ENCODE results near the gene TMEM269.
"Not testable (repeated sequence)": the region's sequence is repeated elsewhere in the genome, so short reads cannot be mapped to it uniquely, and the experiment has no call there.

TMEM269 gene

GRCh38 chr1:42748461-42749410, 36.1 kb upstream of the TMEM269 start:
- no peak for DNase-seq

DNA sequence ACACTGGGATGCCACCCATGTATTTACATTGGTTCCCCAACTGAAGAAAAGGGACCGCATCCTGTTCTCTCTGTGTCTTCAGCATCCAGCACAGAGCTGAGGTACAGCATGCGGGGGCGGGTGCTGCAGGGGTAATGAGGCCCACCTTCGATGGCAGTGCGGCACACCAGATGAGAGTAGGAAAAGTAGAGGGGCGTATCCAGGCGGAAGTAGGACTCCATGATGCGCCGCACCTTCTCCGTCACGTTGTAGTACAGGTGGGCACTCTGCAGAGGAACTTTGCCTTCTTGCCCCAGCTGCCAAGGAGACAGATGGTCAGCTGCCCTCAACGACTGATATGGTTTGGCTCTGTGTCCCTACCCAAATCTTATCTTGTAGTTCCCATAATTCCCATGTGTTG, 34.8 kb upstream of the TMEM269 start:
- no peak for DNase-seq

DNA sequence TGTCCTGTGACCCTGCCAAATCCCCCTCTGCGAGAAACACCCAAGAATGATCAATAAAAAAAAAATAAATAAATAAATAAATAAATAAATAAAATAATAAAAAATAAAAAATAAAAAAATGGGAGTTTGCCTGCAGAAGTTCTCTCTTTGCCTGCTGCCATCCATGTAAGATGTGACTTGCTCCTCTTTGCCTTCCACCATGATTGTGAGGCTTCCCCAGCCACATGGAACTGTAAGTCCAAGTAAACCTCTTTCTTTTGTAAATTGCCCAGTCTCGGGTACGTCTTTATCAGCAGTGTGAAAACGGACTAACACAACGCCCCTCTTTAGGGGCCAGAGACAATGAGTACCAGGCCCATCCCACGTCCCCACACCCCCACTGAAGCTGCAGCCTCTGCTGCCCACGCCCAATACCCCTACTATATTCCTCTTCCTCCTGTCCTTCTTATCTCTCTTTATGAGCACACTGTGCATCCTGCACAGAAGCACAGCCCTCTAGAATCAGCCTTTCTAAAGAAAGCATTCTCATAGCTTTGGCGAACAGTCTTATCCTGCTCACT, 33.2 kb upstream of the TMEM269 start:
- DNase-seq = not testable (repeated sequence)

DNA sequence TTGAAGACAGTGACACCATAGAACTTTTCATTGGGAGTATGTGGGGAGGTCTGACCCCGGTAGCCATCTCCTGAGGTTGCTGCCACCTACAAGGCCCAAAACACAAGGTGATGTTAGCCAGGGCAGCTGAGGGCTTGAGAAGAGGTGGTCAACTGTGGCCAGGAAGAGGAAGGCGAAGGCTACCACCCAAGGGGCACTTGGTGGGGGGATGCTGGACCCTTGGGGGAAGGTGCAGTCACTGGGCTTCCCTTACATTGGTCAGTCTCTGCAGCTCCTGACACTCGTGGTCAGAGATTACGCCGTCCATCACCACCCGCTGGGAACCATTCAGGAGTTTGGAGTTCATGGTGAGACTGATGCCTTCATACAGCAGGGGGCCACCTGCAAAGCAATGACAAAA, 32.5 kb upstream of the TMEM269 start:
- no peak for DNase-seq

- no peak for DNase-seq
Observed at GRCh38 chr1:42753070-42753469, 31.7 kb upstream of the TMEM269 start.

DNA sequence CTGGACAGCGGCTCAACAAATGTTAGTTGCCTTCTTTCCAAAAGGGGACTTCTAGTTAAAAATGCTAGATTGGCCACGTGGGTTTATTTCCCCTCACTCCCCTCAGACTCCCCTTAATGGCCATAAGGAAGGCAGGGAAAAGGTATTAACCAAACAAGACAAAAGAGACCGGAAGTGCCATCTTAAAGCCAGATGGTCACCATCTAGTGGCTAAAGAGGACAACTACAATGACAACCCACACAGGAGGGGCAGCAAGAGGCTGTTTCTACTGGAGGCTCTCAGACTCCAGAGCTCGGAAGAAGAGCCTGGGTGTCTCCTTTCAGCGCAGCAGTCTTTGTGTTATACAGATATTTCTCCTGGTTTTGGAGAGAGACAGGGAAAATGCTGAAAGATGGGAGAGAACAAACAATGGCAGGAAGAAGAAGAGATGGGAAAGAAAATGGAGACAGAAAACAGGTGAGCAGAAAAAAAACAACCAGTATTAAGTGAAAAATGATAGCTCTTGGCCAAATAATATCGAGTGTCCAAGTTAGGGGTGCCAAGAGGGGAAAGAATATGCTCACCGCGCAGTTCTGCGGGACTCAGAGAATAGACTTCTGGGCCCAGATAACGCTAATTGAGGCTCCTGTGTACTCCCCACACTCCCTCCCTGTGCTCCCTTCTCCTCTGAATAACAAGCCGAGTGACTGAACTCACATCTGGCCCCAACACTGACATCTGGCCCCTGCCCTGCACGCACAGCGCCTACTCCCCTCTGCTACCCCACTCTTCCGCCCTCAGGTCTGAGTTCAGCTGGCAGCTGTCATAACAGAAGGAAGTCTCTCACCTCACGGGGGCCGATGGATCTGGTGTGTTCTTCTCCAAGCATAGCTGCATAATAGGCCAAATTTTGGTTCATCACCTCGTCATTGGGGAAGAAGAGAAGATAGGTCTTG, 27.6 kb upstream of the TMEM269 start:
- DNase-seq = peak; percentile 95

GRCh38 chr1:42757892-42758275, 26.9 kb upstream of the TMEM269 start:
- DNase-seq = no peak

GRCh38 chr1:42758641-42759040, 26.1 kb upstream of the TMEM269 start:
- DNase-seq = peak; percentile 48

DNA sequence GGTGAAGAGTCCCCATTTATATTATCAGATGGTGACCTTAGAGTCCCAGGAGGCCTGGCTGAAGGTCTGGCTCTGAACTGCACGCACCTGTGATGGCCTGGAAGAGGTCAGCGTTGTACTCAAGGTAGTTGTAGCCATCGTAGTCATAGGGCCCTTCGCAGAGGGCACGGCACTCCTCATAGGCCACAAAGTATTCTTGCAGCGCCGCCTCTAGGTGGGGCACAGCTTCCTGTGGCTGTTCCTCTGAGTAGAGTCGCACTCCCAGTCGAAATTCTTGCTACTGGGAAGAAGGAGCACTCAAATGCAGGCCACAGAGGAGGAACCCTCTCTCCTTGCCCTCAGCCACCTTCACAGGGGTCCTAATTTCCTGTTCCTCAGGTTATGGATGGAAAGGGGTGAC, 25.7 kb upstream of the TMEM269 start:
- no peak for DNase-seq

DNA sequence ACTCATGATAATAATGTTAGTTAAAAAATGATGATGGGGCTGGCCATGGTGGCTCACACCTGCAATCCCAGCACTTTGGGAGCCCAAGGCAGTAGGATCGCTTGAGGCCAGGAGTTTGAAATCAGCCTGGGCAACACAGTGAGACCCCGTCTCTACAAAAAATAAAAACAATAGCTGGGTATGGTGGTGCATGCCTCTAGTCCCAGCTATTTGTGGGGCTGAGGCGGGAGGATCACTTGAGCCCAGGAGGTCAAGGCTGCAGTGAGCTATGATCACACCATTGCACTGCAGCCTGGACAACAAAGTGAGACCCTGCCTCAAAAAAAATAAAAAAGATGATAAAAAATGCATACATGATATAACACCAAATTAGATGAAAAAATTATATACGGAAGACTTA, 23.2 kb upstream of the TMEM269 start:
- no peak for DNase-seq

DNA sequence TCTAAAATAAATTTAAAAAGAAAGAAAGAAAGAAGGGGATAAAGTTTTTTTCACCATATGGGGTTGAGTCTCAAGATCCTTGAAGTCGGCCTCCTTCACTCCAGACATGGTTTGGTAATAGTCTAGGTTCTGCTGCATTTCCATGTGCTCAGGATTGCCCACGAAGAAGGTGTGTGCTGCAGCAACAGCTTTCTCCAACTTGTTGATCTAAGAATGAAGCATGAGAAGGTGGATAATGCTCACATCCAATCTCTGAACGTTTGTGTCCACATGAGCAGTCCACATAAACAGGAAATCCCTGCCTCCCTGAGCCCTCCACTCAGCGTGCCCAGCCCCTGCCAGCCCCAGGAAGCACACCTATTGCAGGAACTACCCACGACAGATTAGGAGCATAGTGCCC, 22.5 kb upstream of the TMEM269 start:
- no peak for DNase-seq

DNA sequence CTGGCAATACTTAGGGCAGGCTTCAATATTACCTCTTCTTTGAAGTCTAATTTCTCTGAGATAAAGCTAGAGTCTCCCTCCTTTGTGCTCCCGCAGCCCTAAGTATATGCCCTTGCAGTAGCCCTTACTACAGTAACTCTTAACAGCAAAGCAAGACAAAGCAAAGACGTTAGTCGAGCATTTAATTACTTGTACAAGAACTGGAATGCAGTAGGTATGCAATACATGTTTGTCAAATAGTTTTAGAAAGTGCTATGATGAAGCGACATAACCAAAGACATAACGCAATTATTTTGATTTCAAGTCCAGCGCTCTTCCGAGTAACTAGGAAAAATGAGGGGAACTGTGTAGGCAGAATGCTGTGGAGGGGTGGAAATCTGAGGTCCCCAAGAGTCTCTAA, 19.5 kb upstream of the TMEM269 start:
- no peak for DNase-seq

GRCh38 chr1:42765832-42766740, 18.7 kb upstream of the TMEM269 start:
- peak; percentile 50 for DNase-seq

DNA sequence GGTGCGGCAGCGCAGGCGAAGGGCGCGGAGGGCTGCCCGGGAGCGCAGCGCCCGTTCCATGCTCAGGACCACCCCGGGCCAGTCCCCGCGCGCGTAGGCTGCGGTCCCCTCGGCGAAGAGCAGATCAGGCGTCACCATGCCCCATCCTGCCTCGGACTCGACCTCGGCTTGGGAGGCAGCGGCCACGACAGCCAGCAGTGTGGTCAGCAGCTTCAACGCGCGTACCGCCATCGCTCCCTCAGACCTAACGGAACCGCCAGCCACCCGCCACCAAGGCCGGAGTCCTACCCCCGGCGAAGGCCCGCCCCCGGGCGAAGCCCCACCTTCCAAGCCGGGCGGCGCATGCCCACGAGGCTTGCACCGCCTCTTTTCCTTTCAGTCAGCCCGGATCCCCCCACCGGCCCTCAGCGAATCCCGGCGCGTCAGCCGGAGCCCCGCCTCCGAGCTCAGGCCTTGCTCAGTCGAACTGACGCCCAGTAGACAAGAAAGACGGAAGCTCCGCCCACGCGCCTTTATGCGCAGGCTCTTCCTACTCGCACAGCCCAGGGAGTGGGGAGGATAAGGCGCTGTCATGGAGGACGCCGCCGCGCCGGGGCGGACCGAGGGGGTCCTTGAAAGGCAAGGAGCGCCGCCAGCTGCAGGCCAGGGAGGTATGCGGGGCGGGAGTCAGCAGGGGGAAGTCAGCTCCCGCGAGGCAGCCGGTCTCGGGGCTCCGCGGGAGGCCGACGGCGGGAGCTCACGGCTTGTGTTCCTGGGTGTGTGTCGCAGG, 17.9 kb upstream of the TMEM269 start, which contains the start of the genes C1orf50 and P3H1:
TSS of gene C1orf50 (plus strand) at position 509 of the 769 bp plus-strand sequence. CDS start at position 572, 63 bp downstream.
TSS of gene P3H1 (minus strand) at position 288 of the 769 bp plus-strand sequence. CDS start at position 231, 57 bp downstream.
- peak; percentile 100 for DNase-seq

GRCh38 chr1:42767510-42768000, 17.2 kb upstream of the TMEM269 start:
- DNase-seq = no peak

DNA sequence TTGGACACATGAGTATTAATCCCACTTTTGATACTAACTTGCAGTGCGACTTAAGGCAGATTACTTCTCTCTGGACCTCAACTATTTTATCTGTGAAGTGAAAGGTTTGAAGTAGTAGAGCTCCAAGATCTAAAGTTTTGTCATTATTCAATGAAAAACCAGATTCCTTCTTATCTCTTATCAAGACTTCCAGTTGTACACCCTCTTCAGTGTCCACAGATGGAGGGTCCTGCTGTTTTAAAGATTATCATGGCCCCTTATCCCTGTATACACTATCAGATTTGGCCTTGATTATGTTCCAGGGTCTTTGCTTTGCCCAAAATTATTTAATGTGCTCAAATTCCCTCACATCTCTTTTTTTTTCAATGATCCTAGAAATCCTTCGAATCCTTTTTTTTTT, 16.6 kb upstream of the TMEM269 start:
- DNase-seq = no peak

DNA sequence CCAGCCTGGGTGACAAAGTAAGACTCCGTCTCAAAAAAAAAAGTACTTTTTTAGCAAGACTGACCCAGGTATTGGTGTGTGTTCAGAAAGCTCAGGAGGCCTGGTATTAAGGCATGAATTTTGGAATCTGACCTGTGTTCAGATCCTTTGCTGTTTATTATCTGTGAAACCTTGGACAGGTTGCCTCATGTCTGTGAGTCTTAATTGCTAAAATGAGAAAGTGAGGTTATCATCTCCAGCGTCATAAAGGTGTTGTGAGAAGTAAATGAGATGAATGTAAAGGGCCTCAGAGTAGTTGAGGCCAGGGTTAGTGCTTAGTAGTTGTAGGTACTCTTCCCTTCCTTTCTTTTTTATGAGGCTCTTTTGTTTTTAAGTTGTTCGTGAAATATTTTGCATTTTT, 15.0 kb upstream of the TMEM269 start:
- DNase-seq = no peak

GRCh38 chr1:42773420-42773819, 11.4 kb upstream of the TMEM269 start:
- no peak for DNase-seq

DNA sequence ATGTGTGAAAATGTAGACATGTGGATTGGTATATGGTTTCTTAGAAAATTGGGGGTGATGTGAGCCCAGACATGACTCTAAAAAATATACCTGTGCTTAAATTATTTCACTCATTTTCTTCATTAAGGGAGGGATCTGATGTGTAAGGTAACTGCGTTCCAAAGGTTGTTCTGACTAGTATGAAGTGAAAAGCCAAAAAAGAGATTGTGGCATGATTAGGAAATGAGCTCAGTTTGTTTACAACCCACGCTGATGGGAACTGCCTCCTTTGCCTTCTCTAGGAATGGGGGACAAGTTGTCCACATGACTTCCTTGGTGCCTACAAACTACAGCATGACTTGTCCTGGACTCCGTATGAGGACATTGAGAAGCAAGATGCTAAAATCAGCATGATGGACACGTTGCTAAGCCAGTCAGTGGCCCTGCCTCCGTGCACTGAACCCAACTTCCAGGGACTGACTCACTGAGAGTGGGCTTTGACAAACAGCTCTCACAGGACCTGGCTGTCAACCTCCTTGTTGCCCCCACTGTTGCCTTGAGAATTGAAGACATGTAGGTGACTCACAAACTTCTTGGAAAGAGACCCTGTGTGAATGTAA, 9.8 kb upstream of the TMEM269 start:
- no peak for DNase-seq

GRCh38 chr1:42776502-42776901, 8.3 kb upstream of the TMEM269 start:
- DNase-seq = no peak

- peak; percentile 11 for DNase-seq
Observed at GRCh38 chr1:42777852-42778251, 6.9 kb upstream of the TMEM269 start.

All from NCI-H2029 (cell line).